Measurements from ENCODE around the gene ADARB1.

ADARB1 gene

DNA sequence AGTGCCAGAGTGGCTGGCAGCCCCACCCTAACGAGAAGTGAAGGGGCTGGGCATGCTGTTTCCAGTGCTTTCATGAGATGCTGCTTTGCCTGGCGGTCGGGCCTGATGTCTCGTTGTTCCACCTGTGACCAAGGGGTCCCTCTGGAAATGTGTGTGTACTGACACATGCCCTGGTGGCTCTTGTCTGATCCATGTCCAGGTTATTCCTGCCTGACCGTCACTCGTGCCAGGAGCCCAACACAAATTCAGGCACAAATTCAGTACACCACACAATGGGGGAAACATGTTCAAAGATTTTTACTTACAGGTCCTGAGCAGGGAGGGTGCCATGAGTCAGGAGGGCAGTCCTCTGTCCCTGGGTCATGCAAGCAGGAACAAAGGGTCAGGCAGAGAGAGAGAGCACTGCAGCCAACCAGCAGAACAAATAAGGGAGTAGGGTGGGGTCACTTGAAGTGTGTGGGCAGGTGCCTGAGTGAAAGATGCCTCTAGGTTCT lies 76.3 kb downstream of the ADARB1 start:
- no peak for ATAC-seq (ENCODE audit: insufficient read depth, low read depth)
- Histone ChIP-seq H3K27ac (ENCODE audit: low read length) (no peak overlapping the region), H3K4me3 (ENCODE audit: low read depth in 1 of 2, low read length in 2 of 2) (no peak overlapping the region), H3K4me1 (ENCODE audit: insufficient read depth, low read length) (peaks cover 47% of the 10 kb centered on the region), H4K20me1 (ENCODE audit: insufficient read depth, low read length) (peaks cover 63% of the 10 kb centered on the region), H3K36me3 (ENCODE audit: insufficient read depth, low read length) (peaks cover 2% of the 10 kb centered on the region; the same call in 1 of the 2 replicates), H3K9me3 (ENCODE audit: insufficient read depth, low read length, severe bottlenecking) (no peaks in the 10 kb centered on the region), H3K4me2 (ENCODE audit: insufficient read depth, low read length) (no peak overlapping the region), H3K27me3 (ENCODE audit: insufficient read depth, low read length, poor library complexity) (no peaks in the 10 kb centered on the region), H2AFZ (ENCODE audit: low read depth, low read length) (no peak overlapping the region), H3K9ac (ENCODE audit: low read depth, low read length) (no peak overlapping the region), H3K79me2 (ENCODE audit: insufficient read depth, low read length) (no peaks in the 10 kb centered on the region)
- no peak for DNase-seq
- TF ChIP-seq, protein P1, sequence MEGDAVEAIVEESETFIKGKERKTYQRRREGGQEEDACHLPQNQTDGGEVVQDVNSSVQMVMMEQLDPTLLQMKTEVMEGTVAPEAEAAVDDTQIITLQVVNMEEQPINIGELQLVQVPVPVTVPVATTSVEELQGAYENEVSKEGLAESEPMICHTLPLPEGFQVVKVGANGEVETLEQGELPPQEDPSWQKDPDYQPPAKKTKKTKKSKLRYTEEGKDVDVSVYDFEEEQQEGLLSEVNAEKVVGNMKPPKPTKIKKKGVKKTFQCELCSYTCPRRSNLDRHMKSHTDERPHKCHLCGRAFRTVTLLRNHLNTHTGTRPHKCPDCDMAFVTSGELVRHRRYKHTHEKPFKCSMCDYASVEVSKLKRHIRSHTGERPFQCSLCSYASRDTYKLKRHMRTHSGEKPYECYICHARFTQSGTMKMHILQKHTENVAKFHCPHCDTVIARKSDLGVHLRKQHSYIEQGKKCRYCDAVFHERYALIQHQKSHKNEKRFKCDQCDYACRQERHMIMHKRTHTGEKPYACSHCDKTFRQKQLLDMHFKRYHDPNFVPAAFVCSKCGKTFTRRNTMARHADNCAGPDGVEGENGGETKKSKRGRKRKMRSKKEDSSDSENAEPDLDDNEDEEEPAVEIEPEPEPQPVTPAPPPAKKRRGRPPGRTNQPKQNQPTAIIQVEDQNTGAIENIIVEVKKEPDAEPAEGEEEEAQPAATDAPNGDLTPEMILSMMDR (IDR thresholded peaks at IDR 0.05; ENCODE audit: borderline replicate concordance, extremely low read depth, low read length, poor library complexity, severe bottlenecking): no peak
- no peak for TF ChIP-seq EZH2 (IDR thresholded peaks at IDR 0.05; ENCODE audit: borderline replicate concordance, low read depth, low read length, severe bottlenecking)

DNA sequence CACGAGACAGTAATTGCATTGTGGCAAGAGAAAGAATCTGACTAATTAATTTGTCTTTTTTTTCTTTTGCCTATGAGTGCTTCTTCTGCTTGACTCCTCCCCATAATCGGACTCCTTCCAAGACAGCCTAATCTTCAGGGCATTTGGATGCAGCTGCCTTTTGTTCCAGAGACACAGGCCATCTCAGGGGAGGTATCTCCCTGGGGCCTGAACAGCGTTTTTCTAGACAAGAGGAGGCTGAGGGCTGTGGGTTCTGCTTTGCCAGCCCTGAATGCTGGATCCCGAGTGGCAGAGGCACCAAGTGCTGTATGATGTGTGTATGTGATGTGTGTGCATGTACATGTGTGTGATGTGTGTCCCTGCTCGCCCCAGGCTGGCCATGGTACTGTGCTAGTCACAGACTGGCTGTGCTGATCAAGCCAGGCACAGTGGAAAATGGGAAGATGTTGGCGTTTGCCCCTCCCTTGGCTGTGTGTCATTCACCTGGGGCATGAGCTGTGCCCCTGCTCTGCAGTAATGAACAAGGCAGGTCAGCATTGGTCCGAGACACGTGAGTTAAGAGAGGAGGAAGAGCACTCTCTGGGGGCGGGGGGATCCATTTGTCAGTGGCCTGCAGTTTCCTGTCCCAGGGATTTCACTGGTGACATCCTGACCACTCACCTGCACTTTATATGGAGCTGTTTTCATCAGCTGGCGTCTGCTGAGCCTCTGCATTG lies 77.2 kb downstream of the ADARB1 start:
- Histone ChIP-seq H3K27ac (ENCODE audit: low read length) (peak overlapping the region; percentile 40), H4K20me1 (ENCODE audit: insufficient read depth, low read length) (peaks cover 64% of the 10 kb centered on the region), H3K4me1 (ENCODE audit: insufficient read depth, low read length) (peaks cover 47% of the 10 kb centered on the region), H3K9ac (ENCODE audit: low read depth, low read length) (peak overlapping the region; percentile 13), H3K36me3 (ENCODE audit: insufficient read depth, low read length) (no peaks in the 10 kb centered on the region; the same call in 1 of the 2 replicates), H3K79me2 (ENCODE audit: insufficient read depth, low read length) (no peaks in the 10 kb centered on the region), H3K4me3 (ENCODE audit: low read depth in 1 of 2, low read length in 2 of 2) (0 out of 4 replicates have a peak overlapping the region, but pooled peaks of 1 of the 2 experiments have one; percentile 10), H3K9me3 (ENCODE audit: insufficient read depth, low read length, severe bottlenecking) (no peaks in the 10 kb centered on the region), H2AFZ (ENCODE audit: low read depth, low read length) (no peak overlapping the region), H3K4me2 (ENCODE audit: insufficient read depth, low read length) (peak overlapping the region; percentile 58), H3K27me3 (ENCODE audit: insufficient read depth, low read length, poor library complexity) (no peaks in the 10 kb centered on the region)
- DNase-seq (no peak), ATAC-seq (ENCODE audit: insufficient read depth, low read depth) (peak; percentile 1; the same call in 2 of the 3 replicates)
- TF ChIP-seq, protein P1 (IDR thresholded peaks at IDR 0.05; ENCODE audit: borderline replicate concordance, extremely low read depth, low read length, poor library complexity, severe bottlenecking): no peak
- TF ChIP-seq EZH2 (IDR thresholded peaks at IDR 0.05; ENCODE audit: borderline replicate concordance, low read depth, low read length, severe bottlenecking): no peak

DNA sequence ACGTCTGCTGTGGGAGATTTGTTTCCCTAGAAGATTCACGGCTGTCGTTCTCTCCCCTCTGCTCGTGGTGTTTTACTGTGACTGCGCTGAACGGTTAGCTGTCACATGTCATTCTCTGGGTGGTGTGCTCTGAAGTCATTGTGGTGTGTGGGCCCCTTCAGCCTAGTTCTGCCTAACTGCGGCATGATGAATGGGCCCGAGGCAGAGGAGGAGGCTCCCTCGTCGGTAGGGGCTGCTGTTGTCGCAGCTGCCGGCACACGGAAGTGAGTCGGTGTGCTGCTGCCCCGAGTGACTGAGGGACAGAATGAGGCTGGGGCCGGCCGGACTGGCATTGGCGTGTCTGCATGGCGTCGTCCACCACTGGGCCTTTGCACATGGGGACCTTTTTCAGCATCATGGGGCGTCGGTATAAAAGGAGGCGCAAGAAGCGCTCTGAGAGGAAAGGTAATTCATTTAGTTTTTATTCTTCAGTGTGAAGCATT lies 77.9 kb downstream of the ADARB1 start:
- TF ChIP-seq, protein P1 (IDR thresholded peaks at IDR 0.05; ENCODE audit: borderline replicate concordance, extremely low read depth, low read length, poor library complexity, severe bottlenecking): peak; percentile 94
- no peak for TF ChIP-seq EZH2 (IDR thresholded peaks at IDR 0.05; ENCODE audit: borderline replicate concordance, low read depth, low read length, severe bottlenecking)
- Histone ChIP-seq H3K9me3 (ENCODE audit: insufficient read depth, low read length, severe bottlenecking) (no peaks in the 10 kb centered on the region), H2AFZ (ENCODE audit: low read depth, low read length) (no peak overlapping the region), H3K36me3 (ENCODE audit: insufficient read depth, low read length) (no peaks in the 10 kb centered on the region; the same call in 1 of the 2 replicates), H3K4me1 (ENCODE audit: insufficient read depth, low read length) (peaks cover 47% of the 10 kb centered on the region), H3K79me2 (ENCODE audit: insufficient read depth, low read length) (no peaks in the 10 kb centered on the region), H3K27me3 (ENCODE audit: insufficient read depth, low read length, poor library complexity) (no peaks in the 10 kb centered on the region), H3K4me2 (ENCODE audit: insufficient read depth, low read length) (peak overlapping the region; percentile 58), H3K9ac (ENCODE audit: low read depth, low read length) (peak overlapping the region; percentile 13; the same call in 1 of the 2 replicates), H4K20me1 (ENCODE audit: insufficient read depth, low read length) (peaks cover 70% of the 10 kb centered on the region), H3K4me3 (ENCODE audit: low read depth in 1 of 2, low read length in 2 of 2) (peak overlapping the region in 1 of 2 experiments; percentile 35; a peak in 2 of 4 replicates), H3K27ac (ENCODE audit: low read length) (0 out of 2 replicates have a peak overlapping the region, but pooled peaks have one; percentile 40)
- ATAC-seq (ENCODE audit: insufficient read depth, low read depth): peak; percentile 91
- DNase-seq: peak; percentile 85
